ENCODE results near the gene ANKRD13A. TPM values are rescaled to one million over a fixed set of nuclear protein-coding genes. Genes with fewer than 3 reads are reported as not detected.
"Not testable (repeated sequence)": the region's sequence is repeated elsewhere in the genome, so short reads cannot be mapped to it uniquely, and the experiment has no call there.

Gene ANKRD13A
- total and polyA plus RNA-seq, 2 donors (not counting 3 experiments of a cell fraction or from before 2014, with no cell fraction given), result 37.0 to 43.9 TPM

GRCh38 chr12:110048242-110049027 lies 49.2 kb downstream of the ANKRD13A start, which contains the start of gene C12orf76:
Gene C12orf76 (minus strand): TSS chr12:110048522. CDS start chr12:110048495, 27 bp downstream.
- Histone ChIP-seq H3K79me2 (ENCODE audit: control insufficient read depth, insufficient read depth, low read length) (peaks cover 16% of the 10 kb centered on the region), H3K4me1 (ENCODE audit: control insufficient read depth, extremely low read depth, insufficient read depth, low read length) (peaks cover 10% of the 10 kb centered on the region), H3K9me1 (replicated peaks; ENCODE audit: control insufficient read depth, extremely low read depth, insufficient read depth, low read length) (no peaks in the 10 kb centered on the region), H3K27ac (ENCODE audit: insufficient read depth, low read depth, low read length) (peak within 1 kb of the TSS; percentile 33), H4K20me1 (replicated peaks; ENCODE audit: control insufficient read depth, extremely low read depth, insufficient read depth, low read length) (no peaks in the 10 kb centered on the region), H3K36me3 (ENCODE audit: control insufficient read depth in 2 of 2, extremely low read depth in 1 of 2, insufficient read depth in 2 of 2, low read length in 2 of 2) (no peaks in the 10 kb centered on the region), H3K4me2 (ENCODE audit: insufficient read depth, low read length) (peak within 1 kb of the TSS; percentile 76), H3K4me3 (replicated peaks in 1 of 3; ENCODE audit: insufficient read depth in 1 of 3, low read depth in 1 of 3, low read length in 3 of 3) (peak within 1 kb of the TSS; percentile 55 to 87 (median 61)), H3K27me3 (ENCODE audit: control insufficient read depth in 2 of 2, insufficient read depth in 2 of 2, low read length in 2 of 2) (no peaks in the 10 kb centered on the region), H3K9ac (replicated peaks; ENCODE audit: extremely low read depth, insufficient read depth, low read length) (peak within 1 kb of the TSS; percentile 25), H3K9me3 (replicated peaks; ENCODE audit: control insufficient read depth, insufficient read depth, low read length) (no peaks in the 10 kb centered on the region), H2AFZ (ENCODE audit: low read depth, low read length) (peak within 1 kb of the TSS; percentile 65)
- TF ChIP-seq CTCF (IDR thresholded peaks at IDR 0.05; ENCODE audit: extremely low read depth in 1 of 2, insufficient read depth in 1 of 2, low read depth in 1 of 2, low read length in 2 of 2), result no peak
- no peak for TF ChIP-seq JUN (IDR thresholded peaks at IDR 0.05; ENCODE audit: borderline replicate concordance, insufficient read depth, insufficient read length, low read depth)
- TF ChIP-seq GATA2 (IDR thresholded peaks at IDR 0.05; ENCODE audit: insufficient read depth, insufficient read length, low read depth, low read length), result no peak
- TF ChIP-seq EZH2 (IDR thresholded peaks at IDR 0.05; ENCODE audit: borderline replicate concordance, low read depth, low read length, severe bottlenecking), result no peak
- peak; percentile 96 for TF ChIP-seq POLR2A (IDR thresholded peaks at IDR 0.05; ENCODE audit: low read depth, low read length)
- no peak for TF ChIP-seq MAX (IDR thresholded peaks at IDR 0.05; ENCODE audit: insufficient read depth, insufficient read length)
- TF ChIP-seq POLR2AphosphoS5 (IDR thresholded peaks at IDR 0.05; ENCODE audit: insufficient read depth, low read depth, low read length), result peak; percentile 90
- BruUV-seq (replicated peaks), result TSS peak; percentile 98
- intact Hi-C loops (cut with micrococcal nuclease), result loop anchor here (1.0 kb wide), 1 partner anchor 52 kb away; the partner anchor contains the start of gene GIT2
- DNase-seq (ENCODE audit: low read depth, low spot score), result peak; percentile 95
- dilution Hi-C loops (cut with MboI; ENCODE audit: extremely low pct_ligation_motif_present, low sequenced_read_pairs), result no loop called here
- CTCF ChIA-PET, result interaction anchor here (1.0 to 1.2 kb wide), 3 partner anchors 24 to 383 kb away, joined by 3 to 4 read pairs (median 3); no protein-coding TSS in a partner anchor
- FAIRE-seq, result peak; percentile 95
- POLR2A ChIA-PET, result interaction anchor here (0.5 kb wide), 1 partner anchor 17 kb away, joined by 4 read pairs; no protein-coding TSS in a partner anchor

GRCh38 chr12:110049034-110049433 lies 49.8 kb downstream of the ANKRD13A start:
- H3K27me3 ChIP-seq (ENCODE audit: control insufficient read depth in 2 of 2, insufficient read depth in 2 of 2, low read length in 2 of 2); H3K9me3 ChIP-seq (replicated peaks; ENCODE audit: control insufficient read depth, insufficient read depth, low read length); POLR2A ChIA-PET; dilution Hi-C loops (cut with MboI; ENCODE audit: extremely low pct_ligation_motif_present, low sequenced_read_pairs); intact Hi-C loops (cut with micrococcal nuclease); H3K36me3 ChIP-seq (ENCODE audit: control insufficient read depth in 2 of 2, extremely low read depth in 1 of 2, insufficient read depth in 2 of 2, low read length in 2 of 2); H3K4me1 ChIP-seq (ENCODE audit: control insufficient read depth, extremely low read depth, insufficient read depth, low read length); H3K9ac ChIP-seq (replicated peaks; ENCODE audit: extremely low read depth, insufficient read depth, low read length); DNase-seq (ENCODE audit: low read depth, low spot score); H4K20me1 ChIP-seq (replicated peaks; ENCODE audit: control insufficient read depth, extremely low read depth, insufficient read depth, low read length); CTCF ChIA-PET; BruUV-seq (replicated peaks); H3K9me1 ChIP-seq (replicated peaks; ENCODE audit: control insufficient read depth, extremely low read depth, insufficient read depth, low read length); FAIRE-seq: not testable (repeated sequence)
- Histone ChIP-seq H3K79me2 (ENCODE audit: control insufficient read depth, insufficient read depth, low read length) (peaks cover 16% of the 10 kb centered on the region), H3K27ac (ENCODE audit: insufficient read depth, low read depth, low read length) (peak overlapping the region; percentile 33), H3K4me3 (replicated peaks in 1 of 3; ENCODE audit: insufficient read depth in 1 of 3, low read depth in 1 of 3, low read length in 3 of 3) (peak overlapping the region in 2 of 3 experiments; percentile 61 to 87), H3K4me2 (ENCODE audit: insufficient read depth, low read length) (peak overlapping the region; percentile 67), H2AFZ (ENCODE audit: low read depth, low read length) (peak overlapping the region; percentile 53)

DNA sequence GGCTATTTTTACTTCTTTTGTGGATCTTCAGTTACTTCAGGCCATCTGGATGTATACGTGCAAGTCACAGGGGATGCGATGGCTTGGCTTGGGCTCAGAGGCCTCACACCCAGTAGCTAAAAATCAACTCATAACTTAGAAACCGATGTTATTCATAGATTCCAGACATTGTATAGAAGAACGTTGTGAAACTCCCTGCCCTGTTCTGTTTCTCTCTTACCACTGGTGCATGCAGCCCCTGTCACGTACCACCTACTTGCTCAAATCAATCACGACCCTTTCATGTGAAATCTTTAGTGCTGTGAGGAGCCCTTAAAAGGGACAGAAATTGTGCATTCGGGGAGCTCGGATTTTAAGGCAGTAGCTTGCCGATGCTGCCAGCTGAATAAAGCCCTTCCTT lies 50.4 kb downstream of the ANKRD13A start:
- H3K9me3 ChIP-seq (replicated peaks; ENCODE audit: control insufficient read depth, insufficient read depth, low read length); intact Hi-C loops (cut with micrococcal nuclease); H3K4me1 ChIP-seq (ENCODE audit: control insufficient read depth, extremely low read depth, insufficient read depth, low read length); H3K36me3 ChIP-seq (ENCODE audit: control insufficient read depth in 2 of 2, extremely low read depth in 1 of 2, insufficient read depth in 2 of 2, low read length in 2 of 2); BruUV-seq (replicated peaks); H3K9me1 ChIP-seq (replicated peaks; ENCODE audit: control insufficient read depth, extremely low read depth, insufficient read depth, low read length); H3K27me3 ChIP-seq (ENCODE audit: control insufficient read depth in 2 of 2, insufficient read depth in 2 of 2, low read length in 2 of 2); POLR2A ChIA-PET; dilution Hi-C loops (cut with MboI; ENCODE audit: extremely low pct_ligation_motif_present, low sequenced_read_pairs); DNase-seq (ENCODE audit: low read depth, low spot score); H3K4me3 ChIP-seq (replicated peaks in 1 of 3; ENCODE audit: insufficient read depth in 1 of 3, low read depth in 1 of 3, low read length in 3 of 3); H2AFZ ChIP-seq (ENCODE audit: low read depth, low read length); H3K4me2 ChIP-seq (ENCODE audit: insufficient read depth, low read length); H3K9ac ChIP-seq (replicated peaks; ENCODE audit: extremely low read depth, insufficient read depth, low read length); CTCF ChIA-PET; FAIRE-seq; H3K27ac ChIP-seq (ENCODE audit: insufficient read depth, low read depth, low read length); H4K20me1 ChIP-seq (replicated peaks; ENCODE audit: control insufficient read depth, extremely low read depth, insufficient read depth, low read length): not testable (repeated sequence)
- peaks cover 16% of the 10 kb centered on the region for H3K79me2 ChIP-seq (ENCODE audit: control insufficient read depth, insufficient read depth, low read length)
